Breast epithelium (tissue), 4 donors: ENCODE data around the gene C1QL1. TPM values are rescaled to one million over a fixed set of nuclear protein-coding genes. Genes with fewer than 3 reads are reported as not detected.

Experiments used
- DNase-seq, 2 donors: peaks; one replicate each; pipeline ENCODE4 v3.0.0-alpha.2; 2019; ENCODE audit warnings: low spot score in 2 of 2
- H3K27ac ChIP-seq, 2 donors: fragments of 200-600 bp; sonication (generic) in 1 of 2; one replicate each; pipeline ENCODE4 v1.5.1; 2016 to 2019; ENCODE audit warnings: mild to moderate bottlenecking in 1 of 2
- H3K27me3 ChIP-seq, 2 donors: fragments of 200-600 bp; sonication (generic) in 1 of 2; one replicate each; pipeline versions ENCODE4 v1.5.1 to v1.6.0; 2017 to 2019; ENCODE audit warnings: control low read depth in 1 of 2, mild to moderate bottlenecking in 1 of 2
- H3K36me3 ChIP-seq: fragments of 200-600 bp; one replicate; pipeline ENCODE4 v1.5.1; 2019
- H3K4me1 ChIP-seq, 2 donors: fragments of 200-600 bp; sonication (generic); one replicate each; pipeline ENCODE4 v1.5.1; 2016 to 2019; ENCODE audit warnings: control low read depth in 1 of 2
- H3K4me3 ChIP-seq, 3 donors: fragments of 200-600 bp; sonication (generic); 1 replicate in 2 of 3; 2 replicates in 1 of 3; pipeline ENCODE4 v1.5.1; 2016 to 2019; ENCODE audit warnings: mild to moderate bottlenecking in 3 of 3, moderate library complexity in 2 of 3
- H3K9me3 ChIP-seq, 2 donors: fragments of 200-600 bp; sonication (generic) in 1 of 2; one replicate each; pipeline ENCODE4 v1.5.1; 2016 to 2019; ENCODE audit warnings: control low read depth in 1 of 2
- POLR2A ChIP-seq: fragments of 450-650 bp; IDR thresholded peaks from one replicate; pipeline ENCODE4 v1.6.1; 2016; ENCODE audit warnings: antibody characterized with exemption, mild to moderate bottlenecking, moderate library complexity
- POLR2AphosphoS5 ChIP-seq, 3 donors: sonication (generic); formaldehyde crosslinking; IDR thresholded peaks; one replicate each; pipeline ENCODE4 v1.6.1; 2017; ENCODE audit warnings: antibody characterized with exemption in 3 of 3
- intact Hi-C: fragments of 100-400 bp; cut with DNase I; formaldehyde crosslinking; loops from one replicate; pipeline ENCODE4 v1.15.1; 2023; ENCODE audit warnings: low total_unique reads
- total RNA-seq, 3 donors: library from RNA; depleted of rRNA; stranded (reverse); fragments of >200 nt; gene quantifications; one replicate each; pipeline ENCODE4 v1.1.0, GENCODE V29; 2016
- TF ChIP-seq, protein P1 (sequence below), 3 donors: fragments of 450-650 bp; IDR thresholded peaks; one replicate each; pipeline ENCODE4 v1.5.1; 2016 to 2017; ENCODE audit warnings: antibody characterized with exemption in 3 of 3, mild to moderate bottlenecking in 3 of 3, moderate library complexity in 3 of 3

C1QL1 gene
- total RNA-seq, 3 donors from 2014 or later: 0.98 to 7.2 TPM; not detected in 1

DNA sequence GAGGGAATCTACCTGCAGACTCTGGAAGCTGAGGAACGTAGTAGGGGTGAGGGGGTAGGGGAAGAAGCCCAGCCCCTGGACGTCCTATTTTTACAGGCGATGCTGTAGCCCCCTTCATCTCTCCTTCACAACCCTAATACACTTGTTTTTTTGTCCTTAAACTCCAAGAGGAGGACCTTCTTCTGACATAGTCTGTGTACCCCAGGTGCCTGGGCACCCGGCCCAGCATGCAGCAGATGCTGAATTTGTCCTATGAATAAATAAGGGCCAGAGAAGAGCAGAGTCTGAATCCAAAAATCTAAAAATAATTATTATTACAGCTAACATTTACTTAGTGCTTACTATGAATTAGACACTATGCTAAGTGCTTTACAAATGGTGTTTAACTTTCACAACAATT is 25.6 kb downstream of the C1QL1 start:
- no peak overlapping the region for H3K4me3 ChIP-seq
- no peaks in the 10 kb centered on the region for H3K27me3 ChIP-seq
- TF ChIP-seq POLR2A: no peak
- no peak for TF ChIP-seq POLR2AphosphoS5 (IDR thresholded peaks at IDR 0.05)
- TF ChIP-seq, protein P1, sequence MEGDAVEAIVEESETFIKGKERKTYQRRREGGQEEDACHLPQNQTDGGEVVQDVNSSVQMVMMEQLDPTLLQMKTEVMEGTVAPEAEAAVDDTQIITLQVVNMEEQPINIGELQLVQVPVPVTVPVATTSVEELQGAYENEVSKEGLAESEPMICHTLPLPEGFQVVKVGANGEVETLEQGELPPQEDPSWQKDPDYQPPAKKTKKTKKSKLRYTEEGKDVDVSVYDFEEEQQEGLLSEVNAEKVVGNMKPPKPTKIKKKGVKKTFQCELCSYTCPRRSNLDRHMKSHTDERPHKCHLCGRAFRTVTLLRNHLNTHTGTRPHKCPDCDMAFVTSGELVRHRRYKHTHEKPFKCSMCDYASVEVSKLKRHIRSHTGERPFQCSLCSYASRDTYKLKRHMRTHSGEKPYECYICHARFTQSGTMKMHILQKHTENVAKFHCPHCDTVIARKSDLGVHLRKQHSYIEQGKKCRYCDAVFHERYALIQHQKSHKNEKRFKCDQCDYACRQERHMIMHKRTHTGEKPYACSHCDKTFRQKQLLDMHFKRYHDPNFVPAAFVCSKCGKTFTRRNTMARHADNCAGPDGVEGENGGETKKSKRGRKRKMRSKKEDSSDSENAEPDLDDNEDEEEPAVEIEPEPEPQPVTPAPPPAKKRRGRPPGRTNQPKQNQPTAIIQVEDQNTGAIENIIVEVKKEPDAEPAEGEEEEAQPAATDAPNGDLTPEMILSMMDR (IDR thresholded peaks at IDR 0.05): no peak
- H3K27ac ChIP-seq: peak overlapping the region; percentile 45 to 56
- H3K4me1 ChIP-seq: no peaks in the 10 kb centered on the region
- no peaks in the 10 kb centered on the region for H3K36me3 ChIP-seq
- intact Hi-C loops: no loop called here
- no peak for DNase-seq
- peaks cover 0 to 4% of the 10 kb centered on the region in 2 donors for H3K9me3 ChIP-seq

DNA sequence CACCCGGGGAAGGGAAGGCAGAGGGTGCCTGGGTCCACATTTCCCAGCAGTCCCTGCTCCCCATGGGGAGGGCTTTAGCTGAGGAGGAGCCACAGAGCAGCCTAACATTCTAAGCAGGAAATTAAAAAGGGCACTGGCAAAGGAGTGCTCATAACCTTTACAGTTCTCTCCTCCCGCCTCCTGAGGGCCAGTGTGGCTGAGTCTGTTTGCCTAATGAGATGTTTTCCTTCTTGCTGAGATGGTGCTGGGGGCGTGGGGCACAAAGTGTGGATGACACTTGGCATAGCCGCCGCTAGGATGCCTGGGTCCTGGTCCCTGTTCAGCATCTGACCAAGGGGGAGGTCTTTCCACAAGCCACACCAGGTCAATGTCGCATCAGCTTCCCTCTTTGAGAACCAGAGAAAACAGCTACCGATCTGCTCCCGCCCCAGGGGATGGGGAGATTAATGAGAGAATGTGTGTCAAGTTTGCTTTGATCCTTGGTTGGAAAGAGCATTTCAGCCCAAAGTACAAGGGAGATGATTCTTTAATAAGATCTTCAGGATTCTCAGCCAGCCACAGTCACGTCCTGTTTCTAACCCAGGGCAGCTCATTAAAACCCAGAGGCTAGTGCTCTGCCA is 26.3 kb downstream of the C1QL1 start:
- Histone ChIP-seq H3K27me3 (no peaks in the 10 kb centered on the region), H3K9me3 (peaks cover 0 to 4% of the 10 kb centered on the region in 2 donors), H3K27ac (peak overlapping the region; percentile 45 to 56), H3K4me3 (no peak overlapping the region), H3K36me3 (no peaks in the 10 kb centered on the region), H3K4me1 (no peaks in the 10 kb centered on the region)
- DNase-seq: no peak
- no peak for TF ChIP-seq POLR2A
- TF ChIP-seq, protein P1 (IDR thresholded peaks at IDR 0.05): no peak
- intact Hi-C loops: no loop called here

DNA sequence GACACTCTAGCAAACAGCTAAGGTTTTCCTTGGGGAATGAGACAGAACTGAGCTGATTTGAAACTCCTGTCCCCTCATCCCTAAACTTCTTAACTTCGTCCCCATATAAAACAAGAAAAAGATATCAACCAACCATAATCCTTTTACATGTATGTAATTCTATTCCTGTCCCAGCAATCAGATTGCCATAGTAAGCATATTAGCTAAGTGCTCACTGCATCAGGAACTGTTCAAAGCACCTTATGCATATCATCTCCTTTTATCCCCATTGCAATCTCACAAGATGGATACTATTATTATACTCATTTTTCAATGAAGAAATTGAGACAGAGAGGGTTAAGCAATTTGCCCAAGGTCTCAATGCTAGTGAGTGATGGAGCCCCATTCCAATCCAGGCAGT is 27.3 kb downstream of the C1QL1 start:
- H3K36me3 ChIP-seq: no peaks in the 10 kb centered on the region
- intact Hi-C loops: no loop called here
- H3K27ac ChIP-seq: no peak overlapping the region
- no peaks in the 10 kb centered on the region for H3K27me3 ChIP-seq
- H3K4me1 ChIP-seq: no peaks in the 10 kb centered on the region
- no peak overlapping the region for H3K4me3 ChIP-seq
- no peak for DNase-seq
- TF ChIP-seq, protein P1 (IDR thresholded peaks at IDR 0.05): no peak
- TF ChIP-seq POLR2AphosphoS5 (IDR thresholded peaks at IDR 0.05) (no peak), POLR2A (no peak)
- peaks cover 0 to 4% of the 10 kb centered on the region in 2 donors for H3K9me3 ChIP-seq

DNA sequence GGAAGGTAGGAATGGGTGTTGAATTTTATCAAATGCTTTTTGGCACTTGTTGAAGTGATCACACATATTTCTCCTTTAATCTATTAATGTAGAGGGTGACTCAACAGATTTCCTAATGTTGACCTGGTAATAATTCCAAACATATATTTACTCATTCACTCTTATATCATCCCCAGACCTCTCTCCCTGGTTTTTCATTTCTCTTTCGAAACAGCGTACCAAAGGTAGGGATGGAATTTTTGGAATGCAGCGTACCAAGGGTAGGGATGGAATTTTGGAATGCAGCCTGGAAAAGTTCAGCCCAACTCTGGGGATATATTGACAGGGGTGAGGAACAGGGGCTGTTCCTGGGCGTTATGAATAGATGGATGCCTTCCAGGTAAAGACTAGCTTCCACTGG is 27.8 kb downstream of the C1QL1 start:
- H3K9me3 ChIP-seq: peaks cover 0 to 4% of the 10 kb centered on the region in 2 donors
- intact Hi-C loops: no loop called here
- H3K27ac ChIP-seq: no peak overlapping the region
- H3K36me3 ChIP-seq: no peaks in the 10 kb centered on the region
- no peaks in the 10 kb centered on the region for H3K4me1 ChIP-seq
- no peak for DNase-seq
- H3K4me3 ChIP-seq: no peak overlapping the region
- TF ChIP-seq POLR2A (no peak), POLR2AphosphoS5 (IDR thresholded peaks at IDR 0.05) (no peak)
- TF ChIP-seq, protein P1 (IDR thresholded peaks at IDR 0.05): no peak
- no peaks in the 10 kb centered on the region for H3K27me3 ChIP-seq

DNA sequence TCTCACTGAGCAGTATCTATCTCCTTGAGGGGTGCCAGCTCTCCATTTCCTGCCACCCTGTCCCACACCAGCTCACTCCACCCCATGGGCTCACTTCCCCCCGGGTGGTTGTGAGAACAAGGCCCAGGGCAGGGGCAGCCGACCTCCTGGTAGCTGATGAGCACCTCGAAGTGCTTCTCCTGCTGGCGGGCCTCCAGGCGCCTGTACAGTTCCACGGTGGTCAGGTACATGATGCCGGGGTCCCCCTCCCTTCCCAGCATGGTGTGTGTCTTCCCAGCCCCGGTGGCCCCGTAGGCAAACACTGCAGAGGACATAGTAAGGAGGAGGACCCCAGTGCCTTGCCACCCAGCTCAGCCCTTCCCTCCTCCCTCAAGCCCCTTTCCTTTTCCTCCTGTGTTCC is 33.0 kb downstream of the C1QL1 start:
- no peak for TF ChIP-seq POLR2AphosphoS5 (IDR thresholded peaks at IDR 0.05)
- TF ChIP-seq, protein P1 (IDR thresholded peaks at IDR 0.05): no peak
- no peak for TF ChIP-seq POLR2A
- H3K9me3 ChIP-seq: peaks cover 0 to 4% of the 10 kb centered on the region in 2 donors
- H3K36me3 ChIP-seq: no peaks in the 10 kb centered on the region
- no peaks in the 10 kb centered on the region for H3K27me3 ChIP-seq
- H3K4me1 ChIP-seq: no peaks in the 10 kb centered on the region
- H3K4me3 ChIP-seq: no peak overlapping the region
- intact Hi-C loops: no loop called here
- H3K27ac ChIP-seq: no peak overlapping the region
- DNase-seq: no peak
